Medulla oblongata (tissue), 1 donor: ENCODE results near the gene MAPKAP1.
A peak's percentile ranks its signal among the peaks of the same experiment; 100 is the strongest.
"Not testable (repeated sequence)": the region's sequence is repeated elsewhere in the genome, so short reads cannot be mapped to it uniquely, and the experiment has no call there.

ENCODE experiments used
- DNase-seq: peaks from one replicate; pipeline ENCODE4 v3.0.0-alpha.2; 2015; ENCODE audit errors: extremely low spot score

Gene MAPKAP1

GRCh38 chr9:125604196-125604595 lies 102.8 kb downstream of the MAPKAP1 start:
- DNase-seq: no peak

DNA sequence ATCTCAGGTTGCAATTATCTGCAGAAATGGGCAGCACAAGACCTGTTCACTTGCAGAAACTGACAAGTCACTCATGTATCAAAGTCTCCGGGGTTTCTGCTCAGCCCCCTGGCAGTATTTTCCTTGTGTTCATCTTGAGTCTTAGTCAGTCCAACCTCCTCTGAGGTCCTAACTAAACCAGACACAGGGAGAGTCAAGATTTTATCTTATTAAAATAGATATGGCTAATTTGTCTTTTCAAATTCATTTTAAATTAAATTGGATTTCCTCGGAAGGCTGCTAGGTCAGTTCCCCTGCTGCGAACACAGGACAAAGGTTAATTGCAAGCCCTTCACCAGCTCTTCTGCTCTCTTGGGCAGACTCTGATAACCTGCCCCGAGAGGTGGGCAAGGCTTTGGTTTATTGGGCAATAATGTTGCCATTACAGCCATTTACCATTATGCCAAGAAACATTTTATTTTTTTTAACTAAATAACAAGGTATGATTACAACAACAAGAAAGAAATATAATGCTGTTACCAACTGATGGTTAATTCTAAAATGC lies 103.5 kb downstream of the MAPKAP1 start:
- DNase-seq: no peak

DNA sequence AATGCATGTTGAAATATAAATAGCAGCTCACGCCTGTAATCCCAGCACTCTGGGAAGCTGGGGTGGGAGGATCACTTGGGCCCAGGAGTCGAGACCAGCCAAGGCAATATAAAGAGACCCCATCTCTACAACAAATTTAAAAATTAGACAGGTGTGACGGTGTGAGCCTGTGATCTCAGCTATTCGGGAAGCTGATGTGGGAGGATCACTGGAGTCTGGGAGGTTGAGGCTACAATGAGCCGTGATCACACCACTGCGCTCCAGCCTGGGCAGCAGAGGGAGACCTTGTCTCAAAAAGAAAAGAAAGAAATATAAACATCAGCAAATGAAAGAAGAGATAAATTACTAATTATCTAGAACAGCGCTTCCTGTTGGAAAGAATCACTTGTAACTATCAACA lies 105.0 kb downstream of the MAPKAP1 start:
- DNase-seq: no peak

DNA sequence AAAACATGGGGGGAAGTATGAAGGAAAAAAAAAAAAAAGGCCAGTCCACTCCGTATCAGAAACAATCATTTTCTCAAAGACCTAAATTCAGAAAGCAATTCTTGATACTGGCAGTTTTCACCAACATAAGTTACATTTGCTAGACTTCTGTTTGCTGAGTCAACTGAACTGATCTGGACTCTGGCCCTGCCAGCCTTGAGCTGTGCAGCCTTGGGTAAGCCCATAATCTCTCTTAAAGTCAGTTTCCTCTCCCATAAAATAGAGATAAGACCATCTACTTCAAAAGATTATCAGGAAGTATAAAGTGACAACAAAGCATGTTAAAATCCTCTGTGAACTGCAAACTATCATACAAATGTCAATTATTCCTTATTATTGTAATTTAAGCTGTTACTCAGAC lies 106.8 kb downstream of the MAPKAP1 start:
- DNase-seq: no peak

GRCh38 chr9:125594223-125594610 lies 112.8 kb downstream of the MAPKAP1 start:
- no peak for DNase-seq

GRCh38 chr9:125593581-125594222 lies 113.3 kb downstream of the MAPKAP1 start:
- no peak for DNase-seq

GRCh38 chr9:125591888-125592287 lies 115.1 kb downstream of the MAPKAP1 start:
- DNase-seq: no peak

DNA sequence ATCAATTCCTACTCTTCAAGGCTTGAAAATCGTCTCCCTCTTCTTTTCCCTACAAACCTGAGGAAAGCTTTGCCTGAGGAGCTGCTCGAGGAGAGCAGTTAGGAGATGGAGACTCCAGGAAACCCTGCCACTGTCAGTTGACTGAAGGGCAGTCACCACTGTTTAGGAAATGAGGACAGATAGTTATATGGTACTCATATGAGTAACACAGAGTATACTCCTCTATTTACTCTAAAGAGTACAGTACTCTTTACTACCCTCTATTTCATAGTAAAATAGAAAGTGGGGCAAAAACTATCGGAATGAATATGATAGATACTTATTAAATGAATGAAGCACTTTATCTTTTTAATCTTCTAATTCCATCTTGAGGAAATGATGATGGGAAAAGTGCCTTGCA lies 115.8 kb downstream of the MAPKAP1 start:
- DNase-seq: no peak

DNA sequence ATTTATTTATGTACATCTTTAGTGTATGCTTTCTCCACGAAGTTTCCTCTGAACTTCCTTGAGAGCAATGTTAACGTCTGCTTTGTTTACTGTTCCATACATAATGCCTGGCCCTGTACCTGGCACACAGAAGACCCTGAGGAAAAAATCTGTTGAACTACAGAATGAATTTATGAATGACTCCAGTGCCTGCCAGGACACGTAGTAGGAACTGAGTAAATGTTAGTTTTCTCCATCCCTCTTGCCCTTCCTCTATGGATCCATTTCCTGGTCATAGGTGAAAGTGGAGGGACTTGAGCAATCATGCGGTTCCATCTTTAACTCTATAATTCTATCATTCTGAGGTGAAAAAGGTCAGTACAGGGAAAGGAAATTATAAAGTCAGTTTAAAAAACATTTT lies 117.7 kb downstream of the MAPKAP1 start:
- no peak for DNase-seq

- no peak for DNase-seq
Measured at GRCh38 chr9:125587819-125588460, 119.1 kb downstream of the MAPKAP1 start.

GRCh38 chr9:125586172-125586511 lies 120.9 kb downstream of the MAPKAP1 start:
- DNase-seq: no peak

GRCh38 chr9:125585503-125586171 lies 121.4 kb downstream of the MAPKAP1 start:
- DNase-seq: no peak

GRCh38 chr9:125580701-125581286 lies 126.2 kb downstream of the MAPKAP1 start:
- no peak for DNase-seq

- DNase-seq: peak; percentile 23
Measured at GRCh38 chr9:125579030-125579932, 127.7 kb downstream of the MAPKAP1 start.

DNA sequence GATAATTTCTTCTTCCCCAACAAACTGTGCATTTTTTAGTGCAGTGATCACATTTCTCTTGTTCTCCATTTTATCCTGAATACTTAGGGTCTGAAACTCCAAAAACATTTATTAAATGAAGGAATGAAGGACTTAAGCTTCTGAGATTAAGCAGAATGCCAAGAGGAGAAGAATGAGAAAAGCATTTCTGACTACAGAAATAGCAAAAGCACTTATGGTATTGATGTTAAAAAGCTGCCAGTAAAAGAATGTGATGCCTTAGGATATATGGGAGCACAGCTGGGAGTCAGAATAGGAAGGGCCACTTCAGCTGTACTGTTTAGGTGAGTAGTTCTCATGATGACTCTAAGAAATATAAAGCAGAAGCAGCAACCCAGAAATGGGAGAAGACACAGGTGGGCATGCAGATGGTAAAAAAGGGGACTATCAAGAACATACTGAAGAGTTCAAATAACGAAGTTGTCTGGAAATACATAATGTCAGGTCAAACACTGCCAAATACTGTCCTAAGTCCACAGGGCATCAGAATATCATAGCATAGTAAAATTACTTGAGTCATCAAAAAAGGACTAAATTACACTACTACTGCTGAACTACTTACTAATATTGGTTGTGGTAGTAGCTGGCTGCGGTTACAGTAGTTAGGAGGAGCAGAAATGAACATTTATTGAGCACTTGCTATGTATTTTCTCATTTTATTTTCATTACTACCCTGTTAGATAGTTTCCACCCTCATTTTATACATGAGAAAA lies 132.7 kb downstream of the MAPKAP1 start:
- DNase-seq: no peak

- not testable (repeated sequence) for DNase-seq
Measured at GRCh38 chr9:125572461-125572860, 134.5 kb downstream of the MAPKAP1 start.

DNA sequence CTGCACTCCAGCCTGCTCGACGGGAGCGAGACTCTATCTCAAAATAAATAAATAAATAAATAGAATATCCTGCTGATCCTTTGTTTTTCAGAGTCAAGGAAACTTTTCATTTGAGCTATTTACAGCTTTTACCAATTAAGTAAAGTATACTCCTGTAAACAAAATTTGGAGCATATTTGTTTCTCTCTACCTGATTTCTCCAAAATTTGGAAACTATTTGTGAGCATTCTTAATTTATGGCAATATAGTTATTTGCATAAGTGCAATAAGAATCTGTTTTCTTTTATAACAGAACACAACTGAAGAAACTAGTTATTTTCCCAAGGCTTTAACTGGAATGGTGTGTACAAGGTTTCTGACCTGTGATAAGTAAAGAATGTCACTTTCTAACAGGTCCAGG lies 135.2 kb downstream of the MAPKAP1 start:
- DNase-seq: not testable (repeated sequence)

DNA sequence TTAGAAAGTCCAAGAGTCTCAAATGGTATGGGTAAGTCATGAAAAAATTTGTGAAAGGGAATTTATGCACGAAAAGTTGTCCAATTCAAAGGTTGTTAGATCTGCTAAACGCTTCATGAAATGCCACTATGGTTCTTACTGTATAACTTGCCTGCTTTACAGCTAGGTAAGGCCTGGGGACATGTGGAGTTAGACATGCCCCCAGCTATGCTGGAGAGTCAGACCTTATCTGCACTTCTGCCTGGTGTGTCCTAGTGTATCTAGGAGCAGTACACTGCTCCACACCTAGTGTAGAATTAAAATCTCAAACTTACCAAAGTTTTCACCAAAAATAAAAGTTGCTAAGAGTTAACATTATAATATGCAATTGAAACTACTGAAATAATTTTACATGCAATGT lies 136.8 kb downstream of the MAPKAP1 start:
- no peak for DNase-seq

GRCh38 chr9:125568621-125569020 lies 138.4 kb downstream of the MAPKAP1 start:
- no peak for DNase-seq

DNA sequence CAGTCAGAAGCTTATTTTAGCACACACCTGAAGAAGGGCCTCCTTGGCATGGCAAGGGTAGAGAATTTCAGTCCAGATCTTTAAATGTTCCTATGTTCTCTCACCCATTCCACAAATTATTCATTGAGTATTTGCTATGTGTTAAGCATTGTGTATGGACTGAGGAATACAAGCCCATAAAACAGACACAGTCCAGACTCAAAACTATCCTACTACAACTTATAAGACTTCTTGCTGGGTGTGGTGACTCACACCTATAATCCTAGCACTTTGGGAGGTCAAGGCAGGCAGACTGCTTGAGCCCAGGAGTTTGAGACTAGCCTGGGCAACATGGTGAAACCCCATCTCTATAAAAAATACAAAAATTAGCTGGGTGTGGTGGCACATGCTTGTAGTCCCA lies 141.0 kb downstream of the MAPKAP1 start:
- DNase-seq: not testable (repeated sequence)

DNA sequence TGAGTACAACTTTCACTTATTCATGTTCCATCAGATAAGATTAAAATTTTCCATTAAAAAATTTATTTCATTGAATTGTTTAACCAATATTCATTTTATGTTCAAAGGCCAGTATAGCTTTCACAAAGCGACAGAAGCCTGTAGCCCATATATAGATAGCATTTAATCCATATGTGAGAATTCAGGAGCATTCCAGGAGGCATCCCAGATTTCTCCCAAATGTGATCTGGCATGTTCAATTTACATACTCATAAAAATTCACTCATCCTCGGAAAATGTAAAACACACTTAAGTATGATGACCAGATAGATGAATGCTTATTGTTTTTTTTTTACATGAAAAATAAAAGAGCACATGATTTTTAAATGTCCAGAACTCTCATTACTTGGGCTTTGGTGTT lies 141.9 kb downstream of the MAPKAP1 start:
- DNase-seq: no peak
